Measurements from ENCODE around the gene ATRAID. TPM values are rescaled to one million over a fixed set of nuclear protein-coding genes. Genes with fewer than 3 reads are reported as not detected.

Gene ATRAID
- polyA plus RNA-seq, 2 donors: 66.2 to 92.7 TPM

DNA sequence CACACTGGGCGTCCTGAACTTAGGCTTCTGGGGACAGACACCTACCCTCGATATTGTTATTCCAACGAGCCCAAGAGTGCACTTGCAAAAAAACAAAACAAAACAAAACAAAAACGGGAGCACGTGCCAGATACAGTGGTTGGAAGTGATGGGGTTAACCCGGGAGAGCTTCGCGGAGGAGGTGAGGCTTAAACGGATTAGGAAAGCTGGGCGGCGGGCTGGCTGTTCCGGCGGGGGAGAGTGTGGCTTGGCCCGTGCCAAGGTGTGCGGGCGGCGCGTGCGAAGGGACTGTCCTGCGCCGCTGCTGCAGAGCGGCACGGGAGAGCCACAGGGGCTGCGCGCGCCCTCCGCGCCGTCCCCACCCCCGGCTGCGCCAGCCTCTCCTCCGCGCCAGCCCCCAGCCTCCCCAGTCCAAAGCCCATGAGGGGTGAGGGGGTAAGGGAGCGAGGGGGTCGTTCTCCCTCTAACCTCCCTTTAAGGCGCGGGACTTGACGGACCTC is 52.5 kb downstream of the ATRAID start:
- peaks cover 0 to 33% of the 10 kb centered on the region in 2 donors for H3K27me3 ChIP-seq (ENCODE audit: control insufficient read depth in 1 of 2, insufficient read depth in 2 of 2, low read length in 2 of 2)
- peak overlapping the region in 1 of 2 donors; percentile 24 for H3K4me3 ChIP-seq (ENCODE audit: low read depth in 1 of 2, low read length in 2 of 2)
- no peaks in the 10 kb centered on the region for H3K9me3 ChIP-seq (ENCODE audit: control insufficient read depth in 2 of 2, insufficient read depth in 1 of 2, low read depth in 1 of 2, low read length in 1 of 2)
- H3K4me1 ChIP-seq (ENCODE audit: control insufficient read depth in 2 of 2, insufficient read depth in 2 of 2, low read length in 1 of 2): peaks cover 8 to 13% of the 10 kb centered on the region in 2 donors
- H3K36me3 ChIP-seq (ENCODE audit: control insufficient read depth in 2 of 2, insufficient read depth in 2 of 2, low read length in 1 of 2): no peaks in the 10 kb centered on the region
- 1 to 2% methylated on average over 26 to 38 of the region's 38 CpGs for WGBS, 2 donors
- H3K27ac ChIP-seq (ENCODE audit: low read depth in 2 of 2, low read length in 1 of 2): no peak overlapping the region

DNA sequence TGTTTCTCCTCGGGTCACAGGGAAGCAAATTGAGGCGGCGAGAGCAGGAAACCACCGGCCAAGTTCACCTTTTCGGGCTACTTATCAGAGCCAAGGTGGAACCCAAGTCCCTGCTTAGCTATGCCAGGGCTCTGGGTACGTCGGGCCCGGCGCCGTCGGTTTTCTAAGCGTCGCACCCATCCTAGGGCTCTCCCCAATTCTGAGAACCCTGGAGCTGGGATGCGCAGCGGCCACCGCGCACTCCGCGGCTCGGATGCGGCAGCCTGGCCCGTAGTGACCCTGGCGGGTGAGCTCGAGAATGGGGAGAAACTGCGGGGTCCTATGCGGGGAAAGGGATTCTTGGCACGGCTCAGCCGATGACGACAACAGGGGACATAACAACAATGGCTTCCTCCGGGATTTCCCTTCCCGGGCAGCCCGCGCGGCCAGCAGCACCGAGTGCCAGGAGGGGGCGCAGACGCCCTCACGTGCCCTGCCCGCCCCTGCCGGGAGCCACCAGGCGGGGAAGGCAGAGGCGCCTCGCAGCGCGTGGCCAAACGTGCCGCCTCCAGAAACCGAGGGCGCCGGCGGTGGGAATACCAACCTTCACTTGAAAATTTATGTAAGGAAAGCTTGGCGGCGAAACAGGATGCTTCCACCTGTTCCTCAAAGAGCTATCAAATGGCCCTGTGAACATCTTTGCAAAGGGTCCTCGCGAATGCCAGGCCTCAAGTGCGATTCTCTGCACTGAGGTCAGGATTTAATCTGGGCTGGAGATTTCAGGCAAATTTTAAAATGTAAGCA is 53.1 kb downstream of the ATRAID start:
- peak overlapping the region in 1 of 2 donors; percentile 24 for H3K4me3 ChIP-seq (ENCODE audit: low read depth in 1 of 2, low read length in 2 of 2)
- no peaks in the 10 kb centered on the region for H3K9me3 ChIP-seq (ENCODE audit: control insufficient read depth in 2 of 2, insufficient read depth in 1 of 2, low read depth in 1 of 2, low read length in 1 of 2)
- H3K27me3 ChIP-seq (ENCODE audit: control insufficient read depth in 1 of 2, insufficient read depth in 2 of 2, low read length in 2 of 2): peaks cover 0 to 33% of the 10 kb centered on the region in 2 donors
- peaks cover 8 to 13% of the 10 kb centered on the region in 2 donors for H3K4me1 ChIP-seq (ENCODE audit: control insufficient read depth in 2 of 2, insufficient read depth in 2 of 2, low read length in 1 of 2)
- no peak overlapping the region for H3K27ac ChIP-seq (ENCODE audit: low read depth in 2 of 2, low read length in 1 of 2)
- no peaks in the 10 kb centered on the region for H3K36me3 ChIP-seq (ENCODE audit: control insufficient read depth in 2 of 2, insufficient read depth in 2 of 2, low read length in 1 of 2)
- 4% methylated on average over 55 to 56 of the region's 56 CpGs for WGBS, 2 donors

- H3K27me3 ChIP-seq (ENCODE audit: control insufficient read depth in 1 of 2, insufficient read depth in 2 of 2, low read length in 2 of 2): peaks cover 0 to 27% of the 10 kb centered on the region in 2 donors
- H3K36me3 ChIP-seq (ENCODE audit: control insufficient read depth in 2 of 2, insufficient read depth in 2 of 2, low read length in 1 of 2): no peaks in the 10 kb centered on the region
- no peaks in the 10 kb centered on the region for H3K9me3 ChIP-seq (ENCODE audit: control insufficient read depth in 2 of 2, insufficient read depth in 1 of 2, low read depth in 1 of 2, low read length in 1 of 2)
- peaks cover 8 to 13% of the 10 kb centered on the region in 2 donors for H3K4me1 ChIP-seq (ENCODE audit: control insufficient read depth in 2 of 2, insufficient read depth in 2 of 2, low read length in 1 of 2)
- no peak overlapping the region for H3K4me3 ChIP-seq (ENCODE audit: low read depth in 1 of 2, low read length in 2 of 2)
- no peak overlapping the region for H3K27ac ChIP-seq (ENCODE audit: low read depth in 2 of 2, low read length in 1 of 2)
Measured at GRCh38 chr2:27265536-27265870, 53.7 kb downstream of the ATRAID start.

Other genes starting within 250 kb of the ATRAID start
- 10 to 100 TPM in 1 of 2 donors, 1 to 10 TPM in 1; 7.4 to 13.4 TPM for gene MAPRE3, start 241.4 kb upstream of the ATRAID start, polyA plus RNA-seq
- 10 to 100 TPM; 29.0 to 35.2 TPM for gene TMEM214, start 179.1 kb upstream of the ATRAID start, polyA plus RNA-seq
- gene AGBL5, start 160.4 kb upstream of the ATRAID start, polyA plus RNA-seq: 10 to 100 TPM in 1 of 2 donors, 1 to 10 TPM in 1; 7.6 to 10.6 TPM
- gene OST4, start 140.4 kb upstream of the ATRAID start, polyA plus RNA-seq: 100 to 1,000 TPM; 203 to 358 TPM
- 10 to 100 TPM; 10.7 to 12.1 TPM for gene EMILIN1, start 133.4 kb upstream of the ATRAID start, polyA plus RNA-seq
- gene KHK, start 125.3 kb upstream of the ATRAID start, polyA plus RNA-seq: 1 to 10 TPM; 2.2 to 3.3 TPM
- 1 to 10 TPM; 2.4 to 3.4 TPM for gene CGREF1, start 92.9 kb upstream of the ATRAID start, polyA plus RNA-seq
- gene ABHD1, start 88.2 kb upstream of the ATRAID start, polyA plus RNA-seq: under 1 TPM; 0.08 to 0.31 TPM
- gene PREB, start 77.4 kb upstream of the ATRAID start, polyA plus RNA-seq: 10 to 100 TPM; 24.1 to 29.7 TPM
- not detected for gene PRR30, start 72.6 kb upstream of the ATRAID start, polyA plus RNA-seq
- gene TCF23, start 63.0 kb upstream of the ATRAID start, polyA plus RNA-seq: under 1 TPM in 1 of 2 donors, not detected in 1; 0.02 TPM
- gene SLC5A6, start 227 bp downstream of the ATRAID start, polyA plus RNA-seq: 10 to 100 TPM; 11.4 to 13.5 TPM
- 10 to 100 TPM; 16.8 to 18.3 TPM for gene CAD, start 5.3 kb downstream of the ATRAID start, polyA plus RNA-seq
- gene SLC30A3, start 51.0 kb downstream of the ATRAID start, polyA plus RNA-seq: under 1 TPM; 0.08 to 0.09 TPM
- under 1 TPM; 0.05 to 0.14 TPM for gene DNAJC5G, start 63.4 kb downstream of the ATRAID start, polyA plus RNA-seq
- under 1 TPM; 0.05 to 0.18 TPM for gene TRIM54, start 70.4 kb downstream of the ATRAID start, polyA plus RNA-seq
- gene UCN, start 96.4 kb downstream of the ATRAID start, polyA plus RNA-seq: 1 to 10 TPM in 1 of 2 donors, under 1 TPM in 1; 0.41 to 1.1 TPM
- gene MPV17, start 111.1 kb downstream of the ATRAID start, polyA plus RNA-seq: 10 to 100 TPM; 44.9 to 71.2 TPM
- 10 to 100 TPM; 41.5 to 43.8 TPM for gene GTF3C2, start 144.7 kb downstream of the ATRAID start, polyA plus RNA-seq
- 10 to 100 TPM; 44.1 to 55.5 TPM for gene EIF2B4, start 158.3 kb downstream of the ATRAID start, polyA plus RNA-seq
- gene SNX17, start 158.6 kb downstream of the ATRAID start, polyA plus RNA-seq: 10 to 100 TPM; 36.9 to 61.7 TPM
- gene ZNF513, start 168.7 kb downstream of the ATRAID start, polyA plus RNA-seq: 10 to 100 TPM; 20.0 to 34.5 TPM
- 10 to 100 TPM; 40.3 to 65.0 TPM for gene PPM1G, start 197.6 kb downstream of the ATRAID start, polyA plus RNA-seq
- 10 to 100 TPM; 51.9 to 95.7 TPM for gene NRBP1, start 216.6 kb downstream of the ATRAID start, polyA plus RNA-seq
- 10 to 100 TPM; 21.0 to 30.3 TPM for gene KRTCAP3, start 230.3 kb downstream of the ATRAID start, polyA plus RNA-seq